NOMO-1 treated with dmso at 0.1 percent for 144 hours (cell line): ENCODE measurements around the gene HSFX1.
"Not testable (repeated sequence)": the region's sequence is repeated elsewhere in the genome, so short reads cannot be mapped to it uniquely, and the experiment has no call there.

ENCODE experiments used
- DNase-seq: peaks from one replicate; lab custom pipeline; 2025; ENCODE audit not compliant: unreplicated experiment; lab: John Stamatoyannopoulos, UW

The HSFX1 gene

GRCh38 chrX:149773768-149774167 is at the start of gene HSFX1:
TSS of gene HSFX1 (plus strand) at chrX:149774068. CDS start at chrX:149774682, 614 bp downstream.
- not testable (repeated sequence) for DNase-seq

GRCh38 chrX:149727308-149727707 is 46.6 kb upstream of the HSFX1 start:
- not testable (repeated sequence) for DNase-seq

- DNase-seq, result not testable (repeated sequence)
These were observed 31.6 kb upstream of the HSFX1 start for GRCh38 chrX:149742269-149742668.

- not testable (repeated sequence) for DNase-seq
These were observed 27.4 kb upstream of the HSFX1 start for GRCh38 chrX:149746390-149747007.

GRCh38 chrX:149757206-149758067 is 16.4 kb upstream of the HSFX1 start:
- DNase-seq, result no peak

- DNase-seq, result no peak
These were observed 15.7 kb upstream of the HSFX1 start for GRCh38 chrX:149758068-149758714.

- DNase-seq, result not testable (repeated sequence)
These were observed 15.2 kb upstream of the HSFX1 start for GRCh38 chrX:149758715-149759078.

GRCh38 chrX:149759824-149760223 is 14.0 kb upstream of the HSFX1 start:
- DNase-seq, result no peak

- no peak for DNase-seq
These were observed 12.9 kb upstream of the HSFX1 start for GRCh38 chrX:149760965-149761364.

- not testable (repeated sequence) for DNase-seq
These were observed 11.8 kb upstream of the HSFX1 start for GRCh38 chrX:149761858-149762674.

- no peak for DNase-seq
These were observed 10.9 kb upstream of the HSFX1 start for GRCh38 chrX:149762696-149763614.

GRCh38 chrX:149770344-149770743 is 3.5 kb upstream of the HSFX1 start:
- not testable (repeated sequence) for DNase-seq

- not testable (repeated sequence) for DNase-seq
These were observed 842 bp upstream of the HSFX1 start for GRCh38 chrX:149773026-149773425.

- not testable (repeated sequence) for DNase-seq
These were observed 4.1 kb downstream of the HSFX1 start for GRCh38 chrX:149777999-149778398.

GRCh38 chrX:149781727-149782126 is 7.9 kb downstream of the HSFX1 start, which contains the start of gene MAGEA9:
TSS of gene MAGEA9 (plus strand) at chrX:149781930. CDS start at chrX:149786211, 4,281 bp downstream.
- DNase-seq, result not testable (repeated sequence)

- not testable (repeated sequence) for DNase-seq
These were observed 21.7 kb downstream of the HSFX1 start for GRCh38 chrX:149795531-149795930.

GRCh38 chrX:149799095-149799714 is 25.3 kb downstream of the HSFX1 start:
- no peak for DNase-seq

GRCh38 chrX:149799938-149800337 is 26.1 kb downstream of the HSFX1 start:
- no peak for DNase-seq

- DNase-seq, result no peak
These were observed 29.7 kb downstream of the HSFX1 start for GRCh38 chrX:149803458-149804062.
